GM12891 (cell line): Measurements from ENCODE around the gene GAD1.

Source experiments
- DNase-seq: peaks from one replicate; pipeline ENCODE4 v3.0.0; 2011; ENCODE audit warnings: low spot score; ENCODE audit not compliant: insufficient read length
- FAIRE-seq: peaks from 2 replicates; lab custom pipeline; 2011; peaks lifted over from hg19 to GRCh38; lab: Jason Lieb, UNC
- PAX5 ChIP-seq: IDR thresholded peaks from 2 replicates; pipeline ENCODE4 v1.6.1; 2011; ENCODE audit warnings: low read length, moderate library complexity, mild to moderate bottlenecking; ENCODE audit not compliant: insufficient read depth, severe bottlenecking
- POLR2A ChIP-seq: IDR thresholded peaks from 2 replicates; pipeline ENCODE4 v1.6.1; 2011; ENCODE audit warnings: low read depth, low read length, control low read depth
- POLR2AphosphoS5 ChIP-seq: IDR thresholded peaks from 2 replicates; pipeline ENCODE4 v1.6.1; 2011; ENCODE audit warnings: low read depth, low read length, control low read depth
- POU2F2 ChIP-seq: IDR thresholded peaks from 2 replicates; pipeline ENCODE4 v1.6.1; 2011; ENCODE audit warnings: low read depth, mild to moderate bottlenecking, control low read depth, low read length, moderate library complexity
- SPI1 ChIP-seq: IDR thresholded peaks from 2 replicates; pipeline ENCODE4 v1.6.1; 2011; ENCODE audit warnings: low read depth, low read length, control low read depth
- TAF1 ChIP-seq: IDR thresholded peaks from 2 replicates; pipeline ENCODE4 v1.6.1; 2011; ENCODE audit warnings: low read depth, low read length, control low read depth

The GAD1 gene

DNA sequence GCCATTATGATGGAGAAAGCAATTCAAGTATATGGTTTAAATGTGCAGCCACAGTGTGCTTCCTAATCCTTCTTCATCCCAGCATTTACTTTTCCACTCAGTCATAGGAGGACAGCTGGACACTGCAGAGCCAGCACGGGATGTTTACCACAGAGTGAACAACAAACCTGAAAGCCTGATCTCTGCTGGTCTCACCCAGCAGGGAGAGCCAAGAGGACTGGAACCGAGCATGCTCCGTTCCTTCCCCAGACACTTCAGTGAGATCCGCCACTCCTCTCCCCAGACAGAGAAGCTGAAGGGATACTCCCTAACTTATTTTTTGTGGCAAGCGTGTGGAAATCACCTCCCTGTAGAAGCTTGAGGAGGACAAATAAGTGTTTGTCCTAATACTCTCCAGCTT is 89.2 kb downstream of the GAD1 start:
- no peak for FAIRE-seq
- TF ChIP-seq POLR2AphosphoS5 (no peak), PAX5 (no peak), POU2F2 (no peak), TAF1 (no peak), POLR2A (no peak), SPI1 (no peak)
- no peak for DNase-seq
